ENCODE data around the gene MAML2. TPM values are rescaled to one million over a fixed set of nuclear protein-coding genes. Genes with fewer than 3 reads are reported as not detected.

MAML2 gene
- total and polyA plus RNA-seq, 10 donors, result 2.7 to 43.4 (median 27.2) TPM

GRCh38 chr11:96158126-96158525, 184.9 kb downstream of the MAML2 start:
- Histone ChIP-seq H3K4me3 (no peak overlapping the region), H3K4me1 (peaks cover 27 to 84% (median 58%) of the 10 kb centered on the region in 6 donors), H3K9me3 (no peaks in the 10 kb centered on the region), H3K27me3 (replicated peaks in 1 of 7) (no peaks in the 10 kb centered on the region), H3K27ac (peak overlapping the region; percentile 38 to 85 (median 78)), H3K36me3 (no peaks in the 10 kb centered on the region)
- intact Hi-C loops (cut with DNase I; ENCODE audit: low total_unique reads), result no loop called here
- 62 to 79% (median 73%) methylated on average over 1 of the region's 1 CpG for WGBS, 5 donors
- DNase-seq, result no peak
- TF ChIP-seq CTCF (IDR thresholded peaks at IDR 0.05 in 8 of 11, conservative IDR thresholded peaks at IDR 0.05 in 3 of 11), result no peak

DNA sequence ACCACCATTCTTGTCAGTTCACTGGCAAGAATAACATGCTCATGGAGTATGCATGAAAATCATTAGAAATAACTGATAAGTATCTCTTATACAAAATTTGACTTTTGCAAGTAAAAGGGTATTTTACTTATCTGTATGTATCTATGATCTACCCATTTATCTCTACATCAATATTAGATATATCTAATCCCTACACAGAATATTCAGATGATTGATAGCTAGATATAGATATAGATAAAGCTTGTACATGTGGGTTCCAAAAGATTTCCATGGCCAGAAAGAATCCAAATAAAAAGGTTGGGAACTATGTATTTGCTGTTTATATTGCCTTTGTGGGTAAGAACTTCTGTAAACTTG, 185.5 kb downstream of the MAML2 start:
- intact Hi-C loops (cut with DNase I; ENCODE audit: low total_unique reads), result no loop called here
- DNase-seq, result no peak
- H3K27ac ChIP-seq, result peak overlapping the region; percentile 17 to 85 (median 78)
- H3K9me3 ChIP-seq, result no peaks in the 10 kb centered on the region
- H3K4me1 ChIP-seq, result peaks cover 27 to 86% (median 55%) of the 10 kb centered on the region in 6 donors
- TF ChIP-seq POLR2AphosphoS5 (IDR thresholded peaks at IDR 0.05) (no peak), POLR2A (IDR thresholded peaks at IDR 0.05) (no peak), CTCF (IDR thresholded peaks at IDR 0.05 in 8 of 11, conservative IDR thresholded peaks at IDR 0.05 in 3 of 11) (no peak)
- H3K4me3 ChIP-seq, result peak overlapping the region in 1 of 8 donors; percentile 34
- no peaks in the 10 kb centered on the region for H3K27me3 ChIP-seq (replicated peaks in 1 of 7)
- no peaks in the 10 kb centered on the region for H3K36me3 ChIP-seq

DNA sequence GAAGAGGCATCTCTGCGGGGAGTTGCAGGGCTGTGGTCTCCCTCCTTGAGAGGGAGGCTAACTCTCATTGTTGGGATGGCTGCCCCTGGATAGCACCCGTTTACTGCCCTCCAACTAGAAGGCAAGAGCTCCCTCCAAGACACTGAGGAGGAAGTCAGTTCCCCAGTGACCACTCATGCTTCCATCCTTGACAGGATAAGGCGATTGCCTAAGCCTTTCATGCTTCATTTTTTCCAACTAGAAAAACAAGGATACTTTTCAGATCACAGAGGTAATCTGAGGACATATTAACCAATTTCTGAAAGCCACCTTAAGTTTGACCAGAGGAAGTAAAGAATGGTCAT, 186.6 kb downstream of the MAML2 start:
- Histone ChIP-seq H3K27me3 (replicated peaks in 1 of 7) (no peaks in the 10 kb centered on the region), H3K9me3 (no peaks in the 10 kb centered on the region), H3K27ac (peak overlapping the region; percentile 17 to 85 (median 78)), H3K4me3 (peak overlapping the region in 1 of 8 donors; percentile 34), H3K36me3 (no peaks in the 10 kb centered on the region), H3K4me1 (peaks cover 27 to 78% (median 51%) of the 10 kb centered on the region in 6 donors)
- intact Hi-C loops (cut with DNase I; ENCODE audit: low total_unique reads), result no loop called here
- no peak for DNase-seq
- 20 to 42% (median 32%) methylated on average over 3 of the region's 3 CpGs for WGBS, 5 donors
- TF ChIP-seq POLR2AphosphoS5 (IDR thresholded peaks at IDR 0.05), result peak in 1 of 3 donors; percentile 2
- TF ChIP-seq POLR2A (IDR thresholded peaks at IDR 0.05), result no peak

DNA sequence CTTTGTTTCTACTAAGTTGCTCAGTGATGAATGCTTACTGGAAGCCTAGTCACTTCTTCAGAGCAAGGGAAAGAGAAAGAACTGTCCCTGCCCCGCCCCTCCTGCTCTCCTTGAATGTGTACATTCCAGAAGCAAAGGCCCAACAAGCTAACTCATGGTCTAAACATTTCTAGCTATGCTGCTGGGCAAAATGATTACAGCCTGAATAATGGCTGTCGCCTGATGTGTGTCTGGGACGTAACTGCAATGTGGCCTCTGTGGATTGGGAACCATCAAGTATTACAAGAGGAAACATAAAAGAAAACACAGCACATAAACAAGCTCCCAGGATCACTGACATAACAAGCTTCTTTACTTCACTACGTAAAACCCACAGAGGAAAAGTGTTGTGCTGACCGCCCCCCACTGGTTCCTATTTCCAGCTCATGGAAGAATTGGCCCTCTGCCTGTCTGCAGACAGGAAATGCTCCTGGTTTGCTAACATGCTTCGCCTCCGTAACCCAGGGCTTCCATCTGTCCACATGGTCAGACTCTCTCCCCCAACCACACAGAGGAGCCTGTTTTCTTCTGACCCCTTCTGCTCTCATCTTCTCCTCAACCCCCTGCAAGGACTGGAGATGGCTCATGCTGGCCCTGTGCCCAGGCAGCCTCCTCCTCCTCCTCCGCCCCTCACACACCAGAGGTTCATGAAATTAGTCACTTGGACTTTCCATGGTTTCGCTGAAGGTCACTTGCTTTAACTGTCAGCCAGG, 187.2 kb downstream of the MAML2 start:
- intact Hi-C loops (cut with DNase I; ENCODE audit: low total_unique reads), result no loop called here
- peak; percentile 75 for DNase-seq
- 34 to 47% (median 38%) methylated on average over 9 of the region's 9 CpGs for WGBS, 5 donors
- H3K4me3 ChIP-seq, result peak overlapping the region in 1 of 8 donors; percentile 34
- no peaks in the 10 kb centered on the region for H3K9me3 ChIP-seq
- no peaks in the 10 kb centered on the region for H3K27me3 ChIP-seq (replicated peaks in 1 of 7)
- no peaks in the 10 kb centered on the region for H3K36me3 ChIP-seq
- H3K4me1 ChIP-seq, result peaks cover 27 to 72% (median 48%) of the 10 kb centered on the region in 6 donors
- H3K27ac ChIP-seq, result peak overlapping the region; percentile 17 to 85 (median 78)
- TF ChIP-seq POLR2AphosphoS5 (IDR thresholded peaks at IDR 0.05) (peak in 2 of 3 donors; percentile 66 to 68), CTCF (IDR thresholded peaks at IDR 0.05 in 8 of 11, conservative IDR thresholded peaks at IDR 0.05 in 3 of 11) (peak in 3 of 11 experiments; percentile 32 to 49 (median 43)), POLR2A (IDR thresholded peaks at IDR 0.05) (no peak)

Measured in spleen (tissue), 11 donors.